ENCODE data around the gene HKDC1. TPM values are rescaled to one million over a fixed set of nuclear protein-coding genes. Genes with fewer than 3 reads are reported as not detected.

HKDC1 gene
- polyA plus RNA-seq, 1 of the 3 experiments (the other 2 are of a cell fraction), result 0.10 TPM

DNA sequence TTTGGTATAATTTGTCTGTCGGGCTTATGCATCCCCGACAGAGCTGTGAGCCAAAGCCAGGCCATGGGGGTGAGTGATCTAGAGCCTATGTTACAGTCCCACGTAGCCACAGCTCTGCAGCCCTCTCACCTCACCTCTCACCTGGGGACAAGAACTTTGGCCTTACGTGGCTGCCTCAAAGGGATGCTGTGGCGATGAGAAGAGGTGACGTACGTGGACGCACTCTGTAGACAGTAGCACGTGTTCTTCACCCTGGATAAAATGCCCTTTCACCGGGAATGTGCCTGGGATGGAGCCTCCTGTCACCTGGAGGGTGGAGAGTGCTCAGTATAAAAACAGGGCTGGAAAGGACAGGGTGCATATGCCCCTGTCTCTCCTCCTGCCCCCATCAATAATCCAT, 5.5 kb downstream of the HKDC1 start:
- ChIA-PET POLR2A (no interaction called here), CTCF (interaction anchor here (0.7 to 2.7 kb wide), 6 partner anchors 10 to 221 kb away, joined by 3 to 9 read pairs (median 3); no protein-coding TSS in a partner anchor)
- Histone ChIP-seq H3K9me3 (no peaks in the 10 kb centered on the region), H4K20me1 (ENCODE audit: insufficient read depth) (no peaks in the 10 kb centered on the region), H3K9ac (no peak overlapping the region), H3K4me1 (ENCODE audit: control insufficient read depth in 1 of 2, insufficient read depth in 2 of 2, low read depth in 1 of 2, low read length in 1 of 2) (peaks cover 0 to 14% of the 10 kb centered on the region in 2 experiments; a peak in 1 of 4 replicates), H3F3A (replicated peaks; ENCODE audit: insufficient read depth) (no peaks in the 10 kb centered on the region), H3K4me2 (no peak overlapping the region), H2AFZ (ENCODE audit: low read depth) (no peak overlapping the region), H3K27me3 (ENCODE audit: insufficient read depth) (no peaks in the 10 kb centered on the region), H3K4me3 (ENCODE audit: low read depth in 2 of 2, low read length in 1 of 2) (no peak overlapping the region), H3K9me2 (no peaks in the 10 kb centered on the region), H3K36me3 (replicated peaks in 1 of 2; ENCODE audit: control insufficient read depth in 1 of 2, insufficient read depth in 2 of 2, low read length in 1 of 2) (no peaks in the 10 kb centered on the region), H3K27ac (ENCODE audit: low read depth in 2 of 2, low read length in 1 of 2) (peak overlapping the region in 1 of 2 experiments; percentile 41; a peak in 1 of 4 replicates), H3K79me2 (ENCODE audit: insufficient read depth) (no peaks in the 10 kb centered on the region)
- DNase-seq, result no peak
- WGBS (ENCODE audit: low lambda C conversion rate), result 72% methylated on average over 7 of the region's 10 CpGs
- TF ChIP-seq, protein P1, sequence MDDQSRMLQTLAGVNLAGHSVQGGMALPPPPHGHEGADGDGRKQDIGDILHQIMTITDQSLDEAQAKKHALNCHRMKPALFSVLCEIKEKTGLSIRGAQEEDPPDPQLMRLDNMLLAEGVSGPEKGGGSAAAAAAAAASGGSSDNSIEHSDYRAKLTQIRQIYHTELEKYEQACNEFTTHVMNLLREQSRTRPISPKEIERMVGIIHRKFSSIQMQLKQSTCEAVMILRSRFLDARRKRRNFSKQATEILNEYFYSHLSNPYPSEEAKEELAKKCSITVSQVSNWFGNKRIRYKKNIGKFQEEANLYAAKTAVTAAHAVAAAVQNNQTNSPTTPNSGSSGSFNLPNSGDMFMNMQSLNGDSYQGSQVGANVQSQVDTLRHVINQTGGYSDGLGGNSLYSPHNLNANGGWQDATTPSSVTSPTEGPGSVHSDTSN (IDR thresholded peaks at IDR 0.05), result no peak
- TF ChIP-seq, protein P2, sequence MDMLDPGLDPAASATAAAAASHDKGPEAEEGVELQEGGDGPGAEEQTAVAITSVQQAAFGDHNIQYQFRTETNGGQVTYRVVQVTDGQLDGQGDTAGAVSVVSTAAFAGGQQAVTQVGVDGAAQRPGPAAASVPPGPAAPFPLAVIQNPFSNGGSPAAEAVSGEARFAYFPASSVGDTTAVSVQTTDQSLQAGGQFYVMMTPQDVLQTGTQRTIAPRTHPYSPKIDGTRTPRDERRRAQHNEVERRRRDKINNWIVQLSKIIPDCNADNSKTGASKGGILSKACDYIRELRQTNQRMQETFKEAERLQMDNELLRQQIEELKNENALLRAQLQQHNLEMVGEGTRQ (IDR thresholded peaks at IDR 0.05; ENCODE audit: borderline replicate concordance, low read depth, low read length), result no peak
- no peak for TF ChIP-seq ELF1 (IDR thresholded peaks at IDR 0.05)
- no peak for TF ChIP-seq EP300 (IDR thresholded peaks at IDR 0.05; ENCODE audit: borderline replicate concordance in 1 of 2, low read depth in 1 of 2, low read length in 1 of 2)
- no peak for TF ChIP-seq NRF1 (IDR thresholded peaks at IDR 0.05; ENCODE audit: low read depth, low read length)
- no peak for TF ChIP-seq RFX5 (IDR thresholded peaks at IDR 0.05; ENCODE audit: low read length)
- TF ChIP-seq TCF12 (IDR thresholded peaks at IDR 0.05), result no peak
- no peak for TF ChIP-seq CHD2 (IDR thresholded peaks at IDR 0.05; ENCODE audit: low read length, partially characterized antibody)
- TF ChIP-seq, protein P3, sequence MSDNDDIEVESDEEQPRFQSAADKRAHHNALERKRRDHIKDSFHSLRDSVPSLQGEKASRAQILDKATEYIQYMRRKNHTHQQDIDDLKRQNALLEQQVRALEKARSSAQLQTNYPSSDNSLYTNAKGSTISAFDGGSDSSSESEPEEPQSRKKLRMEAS (IDR thresholded peaks at IDR 0.05; ENCODE audit: low read depth), result no peak
- no peak for TF ChIP-seq EZH2phosphoT487 (IDR thresholded peaks at IDR 0.05; ENCODE audit: borderline replicate concordance, low read depth)
- TF ChIP-seq, protein P4, sequence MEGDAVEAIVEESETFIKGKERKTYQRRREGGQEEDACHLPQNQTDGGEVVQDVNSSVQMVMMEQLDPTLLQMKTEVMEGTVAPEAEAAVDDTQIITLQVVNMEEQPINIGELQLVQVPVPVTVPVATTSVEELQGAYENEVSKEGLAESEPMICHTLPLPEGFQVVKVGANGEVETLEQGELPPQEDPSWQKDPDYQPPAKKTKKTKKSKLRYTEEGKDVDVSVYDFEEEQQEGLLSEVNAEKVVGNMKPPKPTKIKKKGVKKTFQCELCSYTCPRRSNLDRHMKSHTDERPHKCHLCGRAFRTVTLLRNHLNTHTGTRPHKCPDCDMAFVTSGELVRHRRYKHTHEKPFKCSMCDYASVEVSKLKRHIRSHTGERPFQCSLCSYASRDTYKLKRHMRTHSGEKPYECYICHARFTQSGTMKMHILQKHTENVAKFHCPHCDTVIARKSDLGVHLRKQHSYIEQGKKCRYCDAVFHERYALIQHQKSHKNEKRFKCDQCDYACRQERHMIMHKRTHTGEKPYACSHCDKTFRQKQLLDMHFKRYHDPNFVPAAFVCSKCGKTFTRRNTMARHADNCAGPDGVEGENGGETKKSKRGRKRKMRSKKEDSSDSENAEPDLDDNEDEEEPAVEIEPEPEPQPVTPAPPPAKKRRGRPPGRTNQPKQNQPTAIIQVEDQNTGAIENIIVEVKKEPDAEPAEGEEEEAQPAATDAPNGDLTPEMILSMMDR (IDR thresholded peaks at IDR 0.05), result no peak
- TF ChIP-seq, protein P5, sequence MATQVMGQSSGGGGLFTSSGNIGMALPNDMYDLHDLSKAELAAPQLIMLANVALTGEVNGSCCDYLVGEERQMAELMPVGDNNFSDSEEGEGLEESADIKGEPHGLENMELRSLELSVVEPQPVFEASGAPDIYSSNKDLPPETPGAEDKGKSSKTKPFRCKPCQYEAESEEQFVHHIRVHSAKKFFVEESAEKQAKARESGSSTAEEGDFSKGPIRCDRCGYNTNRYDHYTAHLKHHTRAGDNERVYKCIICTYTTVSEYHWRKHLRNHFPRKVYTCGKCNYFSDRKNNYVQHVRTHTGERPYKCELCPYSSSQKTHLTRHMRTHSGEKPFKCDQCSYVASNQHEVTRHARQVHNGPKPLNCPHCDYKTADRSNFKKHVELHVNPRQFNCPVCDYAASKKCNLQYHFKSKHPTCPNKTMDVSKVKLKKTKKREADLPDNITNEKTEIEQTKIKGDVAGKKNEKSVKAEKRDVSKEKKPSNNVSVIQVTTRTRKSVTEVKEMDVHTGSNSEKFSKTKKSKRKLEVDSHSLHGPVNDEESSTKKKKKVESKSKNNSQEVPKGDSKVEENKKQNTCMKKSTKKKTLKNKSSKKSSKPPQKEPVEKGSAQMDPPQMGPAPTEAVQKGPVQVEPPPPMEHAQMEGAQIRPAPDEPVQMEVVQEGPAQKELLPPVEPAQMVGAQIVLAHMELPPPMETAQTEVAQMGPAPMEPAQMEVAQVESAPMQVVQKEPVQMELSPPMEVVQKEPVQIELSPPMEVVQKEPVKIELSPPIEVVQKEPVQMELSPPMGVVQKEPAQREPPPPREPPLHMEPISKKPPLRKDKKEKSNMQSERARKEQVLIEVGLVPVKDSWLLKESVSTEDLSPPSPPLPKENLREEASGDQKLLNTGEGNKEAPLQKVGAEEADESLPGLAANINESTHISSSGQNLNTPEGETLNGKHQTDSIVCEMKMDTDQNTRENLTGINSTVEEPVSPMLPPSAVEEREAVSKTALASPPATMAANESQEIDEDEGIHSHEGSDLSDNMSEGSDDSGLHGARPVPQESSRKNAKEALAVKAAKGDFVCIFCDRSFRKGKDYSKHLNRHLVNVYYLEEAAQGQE (IDR thresholded peaks at IDR 0.05; ENCODE audit: low read depth, low read length), result no peak
- TF ChIP-seq JUND (IDR thresholded peaks at IDR 0.05), result no peak

Measured in SK-N-SH (cell line).